Measurements from ENCODE around the gene NME5. TPM values are rescaled to one million over a fixed set of nuclear protein-coding genes. Genes with fewer than 3 reads are reported as not detected.
A peak's percentile ranks its signal among the peaks of the same experiment; 100 is the strongest.

NME5 gene
- total and polyA plus RNA-seq, 2 donors (not counting 1 experiment from before 2014, with no cell fraction given) = 1.8 to 2.5 TPM

DNA sequence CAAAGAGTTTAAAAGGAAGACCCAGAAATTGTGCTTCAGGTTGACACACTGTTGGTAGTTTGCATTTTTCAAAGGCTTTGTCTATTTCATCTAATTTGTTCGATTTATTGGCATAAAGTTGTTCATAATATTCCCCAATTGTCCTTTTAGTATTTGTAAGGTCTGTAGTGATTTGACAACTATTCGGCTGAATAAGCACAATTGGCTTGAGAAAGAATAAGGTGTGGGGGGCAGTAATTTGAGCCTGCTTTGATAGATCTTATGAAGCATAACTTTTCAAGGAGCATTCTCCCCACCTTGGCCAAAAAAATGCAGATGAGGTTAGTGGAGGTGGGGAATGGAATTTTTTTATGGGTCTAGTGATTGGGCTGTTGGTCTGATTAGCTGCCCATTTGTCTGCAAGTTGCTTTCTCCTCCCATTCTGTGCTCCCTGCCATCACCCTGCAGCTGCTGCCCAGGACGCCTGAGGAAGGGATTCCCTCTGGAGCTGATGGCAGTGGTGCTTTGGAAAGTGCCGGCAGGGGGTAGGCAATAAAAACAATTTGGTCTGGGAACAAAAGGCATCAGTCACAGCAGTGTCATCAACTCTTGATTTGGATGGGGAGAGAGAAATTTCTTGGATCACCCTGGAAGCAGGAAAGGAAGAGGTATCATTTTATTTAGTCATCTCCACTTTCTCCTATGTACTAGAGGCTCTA, 28.8 kb downstream of the NME5 start:
- Histone ChIP-seq H3K4me2 (ENCODE audit: extremely low read depth, insufficient read depth, low read length) (no peak overlapping the region), H3K9me3 (ENCODE audit: control insufficient read depth, insufficient read depth, low read depth, low read length) (no peaks in the 10 kb centered on the region), H2AFZ (ENCODE audit: low read length) (no peak overlapping the region), H3K4me3 (replicated peaks in 1 of 4; ENCODE audit: control extremely low read depth in 1 of 4, insufficient read depth in 1 of 4, low read depth in 3 of 4, low read length in 4 of 4) (no peak overlapping the region), H3K4me1 (ENCODE audit: control insufficient read depth, extremely low read depth, insufficient read depth, low read length) (no peaks in the 10 kb centered on the region), H3K27ac (ENCODE audit: insufficient read depth, low read length) (no peak overlapping the region), H3K27me3 (ENCODE audit: control insufficient read depth, insufficient read depth, low read length) (no peaks in the 10 kb centered on the region), H4K20me1 (ENCODE audit: control insufficient read depth, extremely low read depth, insufficient read depth, low read length) (no peaks in the 10 kb centered on the region), H3K79me2 (ENCODE audit: control insufficient read depth, insufficient read depth, low read length) (no peaks in the 10 kb centered on the region), H3K9ac (ENCODE audit: insufficient read depth, low read length) (no peak overlapping the region), H3K36me3 (ENCODE audit: control insufficient read depth, insufficient read depth, low read length) (no peaks in the 10 kb centered on the region)
- peak in 1 of 2 donors; percentile 31 for DNase-seq (ENCODE audit: low read depth in 2 of 2)
- TF ChIP-seq, protein P1, sequence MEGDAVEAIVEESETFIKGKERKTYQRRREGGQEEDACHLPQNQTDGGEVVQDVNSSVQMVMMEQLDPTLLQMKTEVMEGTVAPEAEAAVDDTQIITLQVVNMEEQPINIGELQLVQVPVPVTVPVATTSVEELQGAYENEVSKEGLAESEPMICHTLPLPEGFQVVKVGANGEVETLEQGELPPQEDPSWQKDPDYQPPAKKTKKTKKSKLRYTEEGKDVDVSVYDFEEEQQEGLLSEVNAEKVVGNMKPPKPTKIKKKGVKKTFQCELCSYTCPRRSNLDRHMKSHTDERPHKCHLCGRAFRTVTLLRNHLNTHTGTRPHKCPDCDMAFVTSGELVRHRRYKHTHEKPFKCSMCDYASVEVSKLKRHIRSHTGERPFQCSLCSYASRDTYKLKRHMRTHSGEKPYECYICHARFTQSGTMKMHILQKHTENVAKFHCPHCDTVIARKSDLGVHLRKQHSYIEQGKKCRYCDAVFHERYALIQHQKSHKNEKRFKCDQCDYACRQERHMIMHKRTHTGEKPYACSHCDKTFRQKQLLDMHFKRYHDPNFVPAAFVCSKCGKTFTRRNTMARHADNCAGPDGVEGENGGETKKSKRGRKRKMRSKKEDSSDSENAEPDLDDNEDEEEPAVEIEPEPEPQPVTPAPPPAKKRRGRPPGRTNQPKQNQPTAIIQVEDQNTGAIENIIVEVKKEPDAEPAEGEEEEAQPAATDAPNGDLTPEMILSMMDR (conservative IDR thresholded peaks at IDR 0.05 in 1 of 2, IDR thresholded peaks at IDR 0.05 in 1 of 2; ENCODE audit: low read depth in 1 of 2, low read length in 2 of 2) = no peak
- TF ChIP-seq EZH2 (IDR thresholded peaks at IDR 0.05; ENCODE audit: low read length, missing control alignments) = no peak

DNA sequence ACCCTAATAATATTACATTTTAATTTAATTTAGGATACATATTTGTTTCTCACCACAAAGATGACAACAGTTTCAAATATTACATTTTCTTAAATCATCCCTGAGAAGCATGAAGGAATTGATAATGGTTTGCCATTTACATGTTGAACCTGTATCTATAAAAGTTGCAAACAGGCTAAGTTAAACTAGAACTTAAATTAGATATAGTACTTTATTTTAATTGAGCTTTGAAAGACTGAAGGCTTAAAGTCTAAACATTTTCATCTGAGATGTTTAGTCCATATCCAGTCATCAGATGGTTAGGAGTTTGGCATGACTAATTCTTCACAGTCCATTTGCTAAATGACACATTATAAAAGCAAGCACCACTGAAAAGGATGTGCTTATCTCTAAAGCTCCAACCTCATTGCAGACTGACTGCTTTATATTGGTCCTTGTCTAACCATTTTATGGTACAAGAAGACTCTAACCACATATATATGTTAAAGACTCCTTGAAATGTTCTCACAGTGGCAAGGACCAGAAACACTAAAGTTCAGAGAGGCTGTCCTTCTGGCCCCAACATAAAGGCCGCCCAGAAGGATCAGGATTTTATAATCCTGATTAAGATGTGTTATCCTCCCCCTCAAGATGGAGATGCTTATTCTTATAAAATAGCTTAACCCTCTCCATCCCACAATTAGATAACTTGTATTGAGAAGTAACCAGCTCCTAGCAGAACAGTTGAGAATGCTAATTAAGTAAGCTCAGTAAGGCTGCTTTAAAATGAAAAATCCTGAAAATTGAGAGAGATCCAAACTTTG, 29.6 kb downstream of the NME5 start:
- H3K79me2 ChIP-seq (ENCODE audit: control insufficient read depth, insufficient read depth, low read length) = no peaks in the 10 kb centered on the region
- no peaks in the 10 kb centered on the region for H3K36me3 ChIP-seq (ENCODE audit: control insufficient read depth, insufficient read depth, low read length)
- no peaks in the 10 kb centered on the region for H4K20me1 ChIP-seq (ENCODE audit: control insufficient read depth, extremely low read depth, insufficient read depth, low read length)
- TF ChIP-seq, protein P1 (conservative IDR thresholded peaks at IDR 0.05 in 1 of 2, IDR thresholded peaks at IDR 0.05 in 1 of 2; ENCODE audit: low read depth in 1 of 2, low read length in 2 of 2) = no peak
- no peak for TF ChIP-seq EZH2 (IDR thresholded peaks at IDR 0.05; ENCODE audit: low read length, missing control alignments)
- no peak overlapping the region for H3K27ac ChIP-seq (ENCODE audit: insufficient read depth, low read length)
- H3K4me1 ChIP-seq (ENCODE audit: control insufficient read depth, extremely low read depth, insufficient read depth, low read length) = no peaks in the 10 kb centered on the region
- H3K27me3 ChIP-seq (ENCODE audit: control insufficient read depth, insufficient read depth, low read length) = no peaks in the 10 kb centered on the region
- no peaks in the 10 kb centered on the region for H3K9me3 ChIP-seq (ENCODE audit: control insufficient read depth, insufficient read depth, low read depth, low read length)
- H3K4me3 ChIP-seq (replicated peaks in 1 of 4; ENCODE audit: control extremely low read depth in 1 of 4, insufficient read depth in 1 of 4, low read depth in 3 of 4, low read length in 4 of 4) = no peak overlapping the region
- DNase-seq (ENCODE audit: low read depth in 2 of 2) = peak in 1 of 2 donors; percentile 55
- H2AFZ ChIP-seq (ENCODE audit: low read length) = no peak overlapping the region
- H3K9ac ChIP-seq (ENCODE audit: insufficient read depth, low read length) = no peak overlapping the region
- no peak overlapping the region for H3K4me2 ChIP-seq (ENCODE audit: extremely low read depth, insufficient read depth, low read length)

DNA sequence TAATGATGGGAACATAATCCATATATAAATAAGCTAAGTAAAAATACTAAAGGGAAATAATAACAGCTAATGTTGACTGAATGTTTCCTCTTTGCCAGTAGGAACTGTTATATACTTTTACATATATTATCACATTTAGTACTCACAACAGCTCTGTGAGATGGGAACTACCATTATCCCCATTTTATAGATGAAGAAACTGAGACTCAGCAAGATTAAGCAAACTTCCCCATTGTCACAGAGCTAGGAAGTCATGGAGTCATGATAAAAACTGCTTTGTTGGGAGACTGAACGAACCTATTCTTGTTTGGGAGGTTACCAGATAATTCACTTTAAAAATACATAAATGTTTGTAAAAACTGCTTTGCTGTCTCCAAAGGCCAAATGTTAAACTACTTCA, 32.0 kb downstream of the NME5 start:
- Histone ChIP-seq H3K79me2 (ENCODE audit: control insufficient read depth, insufficient read depth, low read length) (no peaks in the 10 kb centered on the region), H3K4me3 (replicated peaks in 1 of 4; ENCODE audit: control extremely low read depth in 1 of 4, insufficient read depth in 1 of 4, low read depth in 3 of 4, low read length in 4 of 4) (no peak overlapping the region), H3K4me1 (ENCODE audit: control insufficient read depth, extremely low read depth, insufficient read depth, low read length) (no peaks in the 10 kb centered on the region), H3K9ac (ENCODE audit: insufficient read depth, low read length) (no peak overlapping the region), H2AFZ (ENCODE audit: low read length) (no peak overlapping the region), H3K27me3 (ENCODE audit: control insufficient read depth, insufficient read depth, low read length) (no peaks in the 10 kb centered on the region), H3K27ac (ENCODE audit: insufficient read depth, low read length) (no peak overlapping the region), H4K20me1 (ENCODE audit: control insufficient read depth, extremely low read depth, insufficient read depth, low read length) (no peaks in the 10 kb centered on the region), H3K9me3 (ENCODE audit: control insufficient read depth, insufficient read depth, low read depth, low read length) (no peaks in the 10 kb centered on the region), H3K36me3 (ENCODE audit: control insufficient read depth, insufficient read depth, low read length) (no peaks in the 10 kb centered on the region), H3K4me2 (ENCODE audit: extremely low read depth, insufficient read depth, low read length) (no peak overlapping the region)
- no peak for DNase-seq (ENCODE audit: low read depth in 2 of 2)
- TF ChIP-seq EZH2 (IDR thresholded peaks at IDR 0.05; ENCODE audit: low read length, missing control alignments) = no peak
- TF ChIP-seq, protein P1 (conservative IDR thresholded peaks at IDR 0.05 in 1 of 2, IDR thresholded peaks at IDR 0.05 in 1 of 2; ENCODE audit: low read depth in 1 of 2, low read length in 2 of 2) = no peak
